ENCODE data around the gene CHST11.

Gene CHST11

DNA sequence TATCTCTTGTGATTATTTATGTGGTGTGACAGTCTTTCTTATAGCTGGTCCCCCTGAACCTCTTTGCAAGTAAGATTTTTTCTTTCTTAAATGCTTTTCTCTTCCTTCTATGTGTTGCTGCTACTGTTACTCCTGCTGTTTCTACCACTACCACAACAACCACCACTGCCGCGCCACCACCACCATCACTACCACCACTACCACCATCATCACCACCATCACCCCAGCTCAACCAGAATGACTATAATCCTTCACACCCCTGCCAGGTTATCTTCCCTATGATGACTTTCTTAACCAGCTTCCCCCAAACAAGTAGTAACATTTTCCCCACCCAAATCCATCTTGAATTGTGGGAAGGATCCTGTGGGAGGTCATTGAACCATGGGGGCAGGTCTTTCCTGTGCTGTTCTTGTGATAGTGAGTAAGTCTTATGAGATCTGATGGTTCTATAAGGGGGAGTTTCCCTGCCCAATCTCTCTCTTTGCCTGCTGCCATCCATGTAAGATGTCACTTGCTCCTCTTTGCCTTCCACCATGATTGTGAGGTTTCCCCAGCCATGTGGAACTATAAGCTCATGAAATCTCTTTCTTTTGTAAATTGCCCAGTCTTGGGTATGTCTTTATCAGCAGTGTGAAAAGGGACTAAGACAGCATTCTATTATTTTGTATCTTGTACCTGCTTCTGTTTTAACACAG is 52.2 kb downstream of the CHST11 start:
- TF ChIP-seq, protein P1, sequence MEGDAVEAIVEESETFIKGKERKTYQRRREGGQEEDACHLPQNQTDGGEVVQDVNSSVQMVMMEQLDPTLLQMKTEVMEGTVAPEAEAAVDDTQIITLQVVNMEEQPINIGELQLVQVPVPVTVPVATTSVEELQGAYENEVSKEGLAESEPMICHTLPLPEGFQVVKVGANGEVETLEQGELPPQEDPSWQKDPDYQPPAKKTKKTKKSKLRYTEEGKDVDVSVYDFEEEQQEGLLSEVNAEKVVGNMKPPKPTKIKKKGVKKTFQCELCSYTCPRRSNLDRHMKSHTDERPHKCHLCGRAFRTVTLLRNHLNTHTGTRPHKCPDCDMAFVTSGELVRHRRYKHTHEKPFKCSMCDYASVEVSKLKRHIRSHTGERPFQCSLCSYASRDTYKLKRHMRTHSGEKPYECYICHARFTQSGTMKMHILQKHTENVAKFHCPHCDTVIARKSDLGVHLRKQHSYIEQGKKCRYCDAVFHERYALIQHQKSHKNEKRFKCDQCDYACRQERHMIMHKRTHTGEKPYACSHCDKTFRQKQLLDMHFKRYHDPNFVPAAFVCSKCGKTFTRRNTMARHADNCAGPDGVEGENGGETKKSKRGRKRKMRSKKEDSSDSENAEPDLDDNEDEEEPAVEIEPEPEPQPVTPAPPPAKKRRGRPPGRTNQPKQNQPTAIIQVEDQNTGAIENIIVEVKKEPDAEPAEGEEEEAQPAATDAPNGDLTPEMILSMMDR (IDR thresholded peaks at IDR 0.05; ENCODE audit: low read depth, low read length) = no peak
- H3K4me3 ChIP-seq (ENCODE audit: low read depth, low read length) = no peak overlapping the region

DNA sequence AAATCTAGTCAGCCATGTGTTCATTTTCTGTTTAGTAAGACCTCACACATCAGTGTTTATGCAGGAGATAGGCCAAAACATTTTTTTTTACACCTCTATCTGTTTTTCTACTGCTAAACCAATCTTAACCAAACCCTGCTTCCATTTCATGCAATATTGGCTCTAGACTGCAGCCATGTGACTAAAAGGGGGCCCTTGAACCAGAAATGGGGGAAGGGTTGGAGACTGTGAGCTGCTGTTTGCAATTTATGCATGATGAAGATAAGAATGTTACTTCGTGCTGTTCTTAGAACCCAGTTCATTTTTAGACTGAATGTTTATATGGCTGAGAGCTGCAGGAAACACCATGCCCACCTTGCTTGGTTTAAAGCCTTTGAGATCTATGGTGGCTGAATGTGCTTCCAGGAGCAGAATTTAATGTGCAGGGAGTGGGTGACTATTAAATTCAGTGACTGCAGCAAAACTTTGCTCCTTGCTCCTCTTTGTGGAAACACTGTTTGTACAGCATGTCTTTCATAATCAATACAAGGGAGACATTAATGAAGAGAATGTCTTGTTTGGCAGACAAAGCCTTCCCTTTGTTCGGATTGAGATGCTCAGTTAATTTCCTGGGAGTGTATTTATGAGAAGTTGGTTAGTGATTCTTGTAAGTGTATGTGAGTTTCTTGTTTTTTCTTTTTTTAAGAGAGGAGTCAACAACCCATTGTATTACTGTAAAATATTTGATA is 53.6 kb downstream of the CHST11 start:
- TF ChIP-seq, protein P1 (IDR thresholded peaks at IDR 0.05; ENCODE audit: low read depth, low read length) = no peak

DNA sequence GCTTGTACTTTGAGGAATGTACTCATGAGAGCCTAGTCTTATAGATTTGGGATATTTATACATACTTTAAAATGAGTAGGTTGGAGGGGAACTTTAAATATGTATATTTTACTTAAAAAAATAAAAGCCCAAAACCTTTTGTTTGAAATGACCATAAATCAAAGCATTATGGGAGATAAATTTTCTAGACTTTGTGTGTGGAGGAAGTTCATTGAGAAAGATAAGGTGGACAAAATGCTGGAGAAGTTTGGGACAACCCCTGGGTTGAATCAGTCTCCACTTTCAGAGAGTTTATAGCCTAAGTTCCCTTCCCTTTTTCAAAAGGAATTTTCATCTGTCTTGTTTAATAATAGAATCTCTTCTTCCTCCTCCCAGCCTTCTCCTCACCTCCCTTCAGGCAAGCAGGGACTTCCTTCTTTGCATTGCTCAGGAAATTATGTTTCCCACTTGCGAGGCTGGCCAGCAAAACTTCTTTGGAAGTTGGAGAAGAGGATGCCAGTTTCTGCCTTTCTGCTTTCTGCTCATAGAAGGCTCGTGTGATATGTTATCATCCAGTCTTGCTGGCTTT is 54.2 kb downstream of the CHST11 start:
- H3K4me3 ChIP-seq (ENCODE audit: low read depth, low read length) = no peak overlapping the region
- TF ChIP-seq, protein P1 (IDR thresholded peaks at IDR 0.05; ENCODE audit: low read depth, low read length) = no peak

More for the DNA sequence above, 53.6 kb downstream of the CHST11 start:
- no peak overlapping the region for H3K4me3 ChIP-seq (ENCODE audit: low read depth, low read length)

DNA sequence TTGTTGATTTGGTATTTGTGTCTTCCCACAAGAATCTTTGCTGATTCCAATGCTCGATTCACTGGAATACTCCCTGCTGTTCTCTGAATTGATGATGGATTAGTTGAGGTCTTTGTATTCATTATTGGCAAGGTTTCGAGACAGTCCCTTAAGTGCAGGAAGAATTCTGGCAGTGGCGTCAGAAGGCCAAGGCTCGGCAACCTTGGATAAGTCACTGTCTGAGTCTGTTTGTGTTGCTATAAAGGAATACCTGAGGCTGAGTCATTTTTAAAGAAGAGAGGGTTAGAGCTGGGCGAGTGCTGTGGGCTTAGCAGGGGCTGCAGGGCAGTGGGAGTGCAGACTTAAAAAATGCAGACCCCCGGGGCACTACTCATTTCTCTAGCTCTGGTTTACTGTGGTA is 56.9 kb downstream of the CHST11 start:
- no peak overlapping the region for H3K4me3 ChIP-seq (ENCODE audit: low read depth, low read length)
- TF ChIP-seq, protein P1 (IDR thresholded peaks at IDR 0.05; ENCODE audit: low read depth, low read length) = no peak

DNA sequence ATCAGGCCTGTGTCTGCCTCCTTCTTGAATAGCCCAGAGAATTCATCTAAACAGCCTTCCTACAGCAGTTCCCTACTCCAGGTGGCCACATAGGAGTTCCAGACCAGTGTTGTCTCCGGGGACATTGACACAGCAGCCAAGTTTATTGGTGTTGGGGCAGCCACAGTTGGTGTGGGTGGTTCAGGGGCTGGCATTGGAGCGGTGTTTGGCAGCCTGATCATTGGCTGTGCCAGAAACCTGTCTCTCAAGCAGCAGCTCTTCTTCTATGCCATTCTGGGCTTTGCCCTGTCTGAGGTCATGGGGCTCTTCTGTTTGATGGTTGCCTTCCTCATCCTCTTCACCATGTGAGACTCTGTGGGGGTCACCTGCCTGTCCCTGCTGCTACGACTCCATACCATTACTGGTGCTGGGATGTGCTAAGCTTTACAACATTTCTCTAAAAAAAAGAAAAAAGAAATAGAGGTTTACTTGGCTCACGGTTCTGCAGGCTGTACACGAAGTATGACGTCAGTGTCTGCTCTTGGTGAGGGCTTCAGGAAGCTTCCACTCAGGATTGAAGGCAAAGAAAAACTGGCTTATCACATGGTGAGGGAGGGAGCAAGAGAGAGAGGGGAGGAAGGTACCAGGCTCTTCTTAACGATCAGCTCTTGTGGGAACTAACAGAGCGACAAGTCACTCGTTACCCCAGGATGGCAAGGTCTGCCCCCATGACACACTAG is 57.5 kb downstream of the CHST11 start:
- H3K4me3 ChIP-seq (ENCODE audit: low read depth, low read length) = no peak overlapping the region
- TF ChIP-seq, protein P1 (IDR thresholded peaks at IDR 0.05; ENCODE audit: low read depth, low read length) = no peak

DNA sequence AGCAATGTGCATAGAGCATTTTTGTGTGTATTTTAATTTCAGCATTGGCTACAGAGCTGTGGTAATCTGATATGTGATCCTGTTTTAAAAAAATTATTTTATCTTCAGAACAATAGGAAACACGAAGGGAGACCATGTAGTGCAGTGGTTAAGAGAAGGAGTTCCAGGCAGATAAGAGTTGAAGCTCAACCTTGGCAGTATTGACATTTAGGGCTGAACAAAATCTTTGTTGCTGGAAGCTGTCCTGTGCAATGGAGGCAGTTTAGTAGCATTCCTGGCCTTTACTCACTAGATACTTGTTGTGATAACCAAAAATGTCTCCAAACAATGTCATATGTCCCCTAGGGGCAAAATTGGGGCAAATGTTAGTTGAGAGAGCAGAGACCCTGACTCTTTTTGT is 59.2 kb downstream of the CHST11 start:
- TF ChIP-seq, protein P1 (IDR thresholded peaks at IDR 0.05; ENCODE audit: low read depth, low read length) = no peak
- no peak overlapping the region for H3K4me3 ChIP-seq (ENCODE audit: low read depth, low read length)
